HG02623 (cell line): Measurements from ENCODE around the gene TBX10.

ENCODE experiments used
- ATAC-seq: cut with Tn5 transposase; IDR thresholded peaks from one replicate; pipeline ENCODE4 v1.9.1; 2021; ENCODE audit warnings: moderate library complexity; ENCODE audit not compliant: unreplicated experiment

Gene TBX10

GRCh38 chr11:67617243-67617953, 22.2 kb downstream of the TBX10 start:
- ATAC-seq: no peak

- no peak for ATAC-seq
Measured at GRCh38 chr11:67616431-67617242, 22.9 kb downstream of the TBX10 start.

DNA sequence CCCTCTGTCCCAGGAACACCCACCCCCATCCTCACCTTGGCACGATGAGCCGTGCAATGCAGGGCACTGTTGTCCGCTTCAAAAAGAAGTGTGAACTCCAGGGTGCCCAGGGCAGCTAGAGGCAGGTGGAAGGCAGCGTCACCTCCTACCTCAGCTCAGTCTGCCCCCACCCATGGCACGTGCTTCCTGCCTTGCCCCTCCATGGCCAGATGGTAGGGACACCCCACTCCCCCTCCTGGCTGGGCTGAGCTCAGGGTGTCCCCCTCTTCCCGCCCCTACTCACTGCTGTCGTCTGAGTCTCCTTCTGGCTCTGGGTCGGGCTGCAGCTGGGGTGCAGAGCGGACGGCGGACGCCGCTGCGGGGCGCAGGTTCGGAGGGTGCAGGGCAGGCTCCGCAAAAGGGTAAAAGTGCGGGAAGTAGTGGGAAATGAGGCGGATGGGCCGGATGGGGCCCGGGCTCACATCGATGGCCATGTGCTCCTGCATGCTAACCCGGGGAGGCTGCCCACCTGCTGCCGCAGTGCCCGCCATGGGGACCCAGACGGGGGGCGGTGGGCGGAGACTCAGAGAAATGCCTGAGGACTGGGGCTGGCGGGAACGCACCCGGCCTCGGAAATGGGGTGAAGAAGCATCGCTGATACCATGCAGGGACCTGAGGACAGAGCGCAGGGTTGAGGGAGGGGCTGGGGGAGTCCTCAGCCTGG, 23.7 kb downstream of the TBX10 start:
- no peak for ATAC-seq

- no peak for ATAC-seq
Measured at GRCh38 chr11:67614730-67615714, 24.5 kb downstream of the TBX10 start.

GRCh38 chr11:67613960-67614715, 25.4 kb downstream of the TBX10 start:
- ATAC-seq: peak; percentile 70

- ATAC-seq: no peak
Measured at GRCh38 chr11:67613313-67613959, 26.1 kb downstream of the TBX10 start.

DNA sequence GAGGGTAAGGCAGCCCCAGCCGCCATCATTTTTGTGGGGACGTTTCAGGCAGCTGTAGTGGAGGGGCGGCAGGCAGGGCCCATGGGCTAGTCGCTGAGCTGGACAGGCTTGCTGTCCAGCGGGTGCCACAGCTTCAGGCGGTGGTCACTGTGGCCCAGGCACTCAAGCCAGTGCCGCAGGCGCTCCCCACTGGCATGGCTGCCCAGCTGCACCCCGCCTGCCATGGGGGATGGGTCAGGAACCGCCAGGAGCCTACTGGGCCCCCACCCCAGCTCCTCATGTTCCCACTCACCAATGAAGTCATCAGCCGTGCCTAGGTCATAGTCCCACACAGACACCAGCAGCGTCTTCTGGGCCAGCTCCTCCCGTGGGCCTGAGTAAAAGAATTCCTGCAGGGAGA, 26.8 kb downstream of the TBX10 start:
- ATAC-seq: no peak

- no peak for ATAC-seq
Measured at GRCh38 chr11:67611704-67612587, 27.6 kb downstream of the TBX10 start.

GRCh38 chr11:67611165-67611564, 28.4 kb downstream of the TBX10 start:
- ATAC-seq: no peak

GRCh38 chr11:67610302-67610868, 29.2 kb downstream of the TBX10 start:
- ATAC-seq: no peak

DNA sequence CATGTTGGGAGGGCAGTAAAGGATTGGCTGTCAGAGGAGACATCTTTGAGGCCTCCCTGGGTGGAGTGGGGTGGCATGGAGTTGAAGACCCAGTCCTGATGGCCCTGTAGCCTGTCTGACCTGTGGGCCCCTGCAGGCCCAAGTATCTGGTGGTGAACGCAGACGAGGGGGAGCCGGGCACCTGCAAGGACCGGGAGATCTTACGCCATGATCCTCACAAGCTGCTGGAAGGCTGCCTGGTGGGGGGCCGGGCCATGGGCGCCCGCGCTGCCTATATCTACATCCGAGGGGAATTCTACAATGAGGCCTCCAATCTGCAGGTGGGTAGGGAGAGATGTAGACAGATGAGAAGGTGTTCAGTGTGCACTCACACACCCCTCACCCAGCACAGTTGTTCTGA, 30.2 kb downstream of the TBX10 start:
- ATAC-seq: no peak

DNA sequence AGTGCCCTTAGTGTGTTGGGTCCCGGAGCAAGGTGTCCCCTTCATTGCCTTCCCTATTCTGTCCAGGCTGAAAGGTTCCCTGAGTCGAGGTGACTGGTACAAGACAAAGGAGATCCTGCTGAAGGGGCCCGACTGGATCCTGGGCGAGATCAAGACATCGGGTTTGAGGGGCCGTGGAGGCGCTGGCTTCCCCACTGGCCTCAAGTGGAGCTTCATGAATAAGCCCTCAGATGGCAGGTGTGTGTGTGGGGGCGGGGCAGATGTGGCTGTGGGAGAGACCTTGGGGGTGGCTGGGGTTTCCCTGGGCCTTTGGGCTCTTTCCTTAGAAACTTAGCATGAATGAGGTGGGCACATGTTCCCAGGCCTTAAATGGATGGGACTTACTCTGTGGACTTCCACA, 31.1 kb downstream of the TBX10 start:
- no peak for ATAC-seq

DNA sequence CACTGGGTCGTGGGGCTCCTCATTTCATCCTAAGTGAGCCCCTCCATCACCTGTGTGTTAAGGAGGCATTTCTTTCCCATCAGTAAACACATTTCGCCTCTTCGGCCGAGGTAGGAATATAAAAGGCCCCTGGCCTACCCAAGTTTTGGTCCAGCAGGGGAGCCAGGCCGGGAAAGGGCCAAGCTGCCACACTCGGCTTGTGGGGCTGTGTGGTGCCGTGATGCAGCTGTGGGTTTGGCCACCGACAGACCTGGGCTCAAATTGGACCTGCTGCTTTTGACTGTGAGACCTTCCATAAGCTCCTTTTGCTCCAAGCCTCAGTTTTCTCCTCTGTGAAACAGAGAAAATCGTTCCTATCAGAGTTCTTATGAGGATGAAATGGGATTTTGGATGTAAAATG, 32.1 kb downstream of the TBX10 start:
- no peak for ATAC-seq

DNA sequence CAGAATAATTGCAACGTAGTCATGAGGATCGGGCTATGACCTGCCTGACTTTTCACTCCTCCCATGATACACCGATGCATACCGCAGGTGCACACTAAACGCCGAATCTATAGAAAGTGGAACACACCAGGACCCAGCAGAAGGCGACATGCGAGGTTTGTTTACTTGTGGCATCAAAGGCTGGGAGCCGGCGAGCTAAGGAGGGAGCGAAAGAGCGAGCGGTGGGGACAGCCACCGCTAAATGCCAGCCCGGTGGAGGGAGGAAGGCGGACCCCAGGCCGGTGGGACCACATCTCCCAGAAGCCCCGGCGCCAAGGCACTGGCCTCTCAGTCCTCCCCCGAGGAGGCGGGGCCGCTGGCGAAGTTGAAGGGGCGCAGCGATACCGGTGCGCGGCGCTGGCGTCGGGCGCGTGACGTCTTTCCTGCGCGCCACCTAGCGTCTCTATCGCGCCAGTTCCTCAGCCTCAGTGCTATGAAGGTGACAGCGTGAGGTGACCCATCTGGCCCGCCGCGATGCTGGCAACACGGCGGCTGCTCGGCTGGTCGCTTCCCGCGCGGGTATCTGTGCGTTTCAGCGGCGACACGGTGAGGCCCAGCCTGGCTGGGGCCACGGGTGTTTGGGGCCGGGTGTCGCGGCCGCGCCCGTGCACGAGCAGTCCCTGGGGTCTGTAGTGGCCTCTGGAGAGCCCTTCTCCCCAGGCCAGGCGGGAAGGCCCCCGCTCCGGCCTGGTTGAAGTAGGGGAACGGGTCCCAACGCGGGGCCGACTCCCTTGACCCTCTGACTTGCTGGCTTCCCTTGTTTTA, 32.9 kb downstream of the TBX10 start, which contains the start of gene NDUFV1:
Gene NDUFV1, plus strand, starts transcription at position 445 of the 804 bp plus-strand sequence. Its CDS starts 69 bp downstream, at position 514.
- ATAC-seq: peak; percentile 96

GRCh38 chr11:67606093-67606491, 33.5 kb downstream of the TBX10 start:
- no peak for ATAC-seq

DNA sequence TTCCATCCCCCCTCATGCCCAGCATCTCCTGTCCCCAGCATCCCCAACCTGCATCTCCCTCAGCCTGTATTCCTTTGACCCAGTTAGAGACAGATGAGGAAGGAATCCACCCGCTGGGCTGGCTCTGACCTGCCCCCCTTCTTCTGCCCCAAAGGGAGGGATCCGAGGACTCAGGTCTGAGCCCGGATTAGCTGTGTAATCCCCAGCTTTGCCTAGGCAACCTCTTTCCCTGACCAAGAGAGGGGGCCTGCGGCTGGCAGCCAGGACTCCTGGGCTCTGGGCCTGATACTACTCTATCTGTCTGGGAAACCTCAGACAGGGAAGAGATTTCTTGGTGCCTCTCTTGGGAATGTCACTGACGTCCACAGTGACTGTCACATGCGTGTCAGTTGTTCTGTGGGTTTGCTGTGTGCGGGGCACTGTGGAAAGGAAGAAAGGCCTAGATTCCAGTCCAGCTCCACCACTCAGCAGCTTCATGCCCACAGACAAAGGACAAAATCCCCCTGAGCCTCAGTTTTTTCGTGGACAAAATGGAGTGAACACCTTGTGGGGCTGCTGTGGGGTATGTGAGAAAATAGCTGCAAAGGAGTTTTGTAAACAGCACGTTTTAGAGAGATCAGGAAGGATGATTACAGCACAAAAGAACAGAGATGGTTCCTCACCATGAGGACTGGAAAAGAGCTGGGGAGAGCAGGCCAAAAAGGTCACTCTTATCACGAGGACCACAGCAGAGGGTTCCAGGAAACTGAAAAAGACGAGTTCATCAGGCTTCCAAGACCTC, 34.1 kb downstream of the TBX10 start:
- no peak for ATAC-seq
